ENCODE measurements around the gene SLC20A1. TPM values are rescaled to one million over a fixed set of nuclear protein-coding genes. Genes with fewer than 3 reads are reported as not detected.

The SLC20A1 gene
- total RNA-seq, 4 donors from 2014 or later, result 9.4 to 173 (median 148) TPM

DNA sequence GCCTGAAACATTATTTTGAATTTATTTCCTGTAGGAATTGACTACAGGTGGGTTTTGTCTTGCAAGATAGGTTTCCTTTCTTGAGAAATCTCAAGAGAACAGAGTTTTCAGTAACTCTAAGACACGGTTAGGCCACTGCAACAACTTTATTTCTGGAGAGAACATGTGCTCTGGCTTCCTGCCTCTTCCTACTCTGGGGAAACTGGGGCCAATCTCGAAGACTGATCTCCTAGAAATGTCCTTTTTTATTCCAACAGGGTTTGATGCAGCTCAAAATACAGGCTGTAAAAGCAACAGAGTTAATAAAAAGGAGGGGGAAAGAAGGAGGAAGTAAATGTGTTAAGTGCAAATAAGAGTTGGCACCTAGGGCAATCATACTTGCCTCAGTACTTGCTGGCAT lies 4.0 kb upstream of the SLC20A1 start:
- H3K27me3 ChIP-seq, result no peaks in the 10 kb centered on the region
- no peak overlapping the region for H3K4me3 ChIP-seq
- in situ Hi-C loops (cut with MboI; ENCODE audit: low pct_ligation_motif_present in 1 of 4, low pct_unique_long_range_greater_than_20kb in 1 of 4, low sequenced_read_pairs in 3 of 4) (no loop called here), intact Hi-C loops (cut with DNase I; ENCODE audit: low total_unique reads) (no loop called here)
- no peaks in the 10 kb centered on the region for H3K9me3 ChIP-seq
- H3K27ac ChIP-seq, result peak overlapping the region in 1 of 4 donors; percentile 9
- peaks cover 6 to 59% (median 18%) of the 10 kb centered on the region in 4 donors for H3K4me1 ChIP-seq
- TF ChIP-seq EP300 (IDR thresholded peaks at IDR 0.05; ENCODE audit: low read depth), result no peak
- TF ChIP-seq, protein P1, sequence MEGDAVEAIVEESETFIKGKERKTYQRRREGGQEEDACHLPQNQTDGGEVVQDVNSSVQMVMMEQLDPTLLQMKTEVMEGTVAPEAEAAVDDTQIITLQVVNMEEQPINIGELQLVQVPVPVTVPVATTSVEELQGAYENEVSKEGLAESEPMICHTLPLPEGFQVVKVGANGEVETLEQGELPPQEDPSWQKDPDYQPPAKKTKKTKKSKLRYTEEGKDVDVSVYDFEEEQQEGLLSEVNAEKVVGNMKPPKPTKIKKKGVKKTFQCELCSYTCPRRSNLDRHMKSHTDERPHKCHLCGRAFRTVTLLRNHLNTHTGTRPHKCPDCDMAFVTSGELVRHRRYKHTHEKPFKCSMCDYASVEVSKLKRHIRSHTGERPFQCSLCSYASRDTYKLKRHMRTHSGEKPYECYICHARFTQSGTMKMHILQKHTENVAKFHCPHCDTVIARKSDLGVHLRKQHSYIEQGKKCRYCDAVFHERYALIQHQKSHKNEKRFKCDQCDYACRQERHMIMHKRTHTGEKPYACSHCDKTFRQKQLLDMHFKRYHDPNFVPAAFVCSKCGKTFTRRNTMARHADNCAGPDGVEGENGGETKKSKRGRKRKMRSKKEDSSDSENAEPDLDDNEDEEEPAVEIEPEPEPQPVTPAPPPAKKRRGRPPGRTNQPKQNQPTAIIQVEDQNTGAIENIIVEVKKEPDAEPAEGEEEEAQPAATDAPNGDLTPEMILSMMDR (IDR thresholded peaks at IDR 0.05), result no peak
- TF ChIP-seq POLR2A (IDR thresholded peaks at IDR 0.05), result no peak
- TF ChIP-seq POLR2AphosphoS5 (IDR thresholded peaks at IDR 0.05), result no peak
- WGBS, 2 donors (ENCODE audit: low coverage in 1 of 2), result 0 to 23% methylated on average over 1 to 2 of the region's 2 CpGs
- DNase-seq, result no peak
- no peaks in the 10 kb centered on the region for H3K36me3 ChIP-seq

DNA sequence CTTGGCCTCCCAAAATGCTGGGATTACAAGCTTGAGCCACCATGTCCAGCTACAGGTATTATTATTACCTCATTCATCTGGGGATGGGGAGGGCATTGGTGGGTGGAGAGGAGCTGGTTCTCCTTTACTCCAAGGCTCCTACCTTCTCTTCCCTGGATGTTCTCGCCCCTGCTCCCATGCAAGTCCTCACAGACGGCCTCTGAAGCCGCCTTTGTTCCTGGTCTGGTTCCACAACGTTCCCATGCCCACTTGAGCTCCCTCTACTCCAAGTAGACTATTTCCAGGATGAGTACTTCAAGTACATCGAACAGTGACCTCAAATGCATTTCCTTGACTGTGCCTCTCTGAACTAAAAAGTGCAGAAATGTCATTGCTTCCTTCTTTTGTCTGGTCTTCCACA lies 3.2 kb upstream of the SLC20A1 start:
- Histone ChIP-seq H3K4me1 (peaks cover 6 to 62% (median 26%) of the 10 kb centered on the region in 4 donors), H3K27ac (no peak overlapping the region), H3K4me3 (no peak overlapping the region), H3K36me3 (peaks cover 0 to 2% (median 0%) of the 10 kb centered on the region in 4 donors), H3K27me3 (no peaks in the 10 kb centered on the region), H3K9me3 (no peaks in the 10 kb centered on the region)
- DNase-seq, result no peak
- in situ Hi-C loops (cut with MboI; ENCODE audit: low pct_ligation_motif_present in 1 of 4, low pct_unique_long_range_greater_than_20kb in 1 of 4, low sequenced_read_pairs in 3 of 4), result no loop called here
- intact Hi-C loops (cut with DNase I; ENCODE audit: low total_unique reads), result no loop called here
- WGBS, 2 donors (ENCODE audit: low coverage in 1 of 2), result 94% methylated on average over 5 of the region's 5 CpGs; no CpG with 5 or more reads in 1 of the 2 donors
- TF ChIP-seq EP300 (IDR thresholded peaks at IDR 0.05; ENCODE audit: low read depth) (no peak), POLR2A (IDR thresholded peaks at IDR 0.05) (no peak), POLR2AphosphoS5 (IDR thresholded peaks at IDR 0.05) (no peak)
- TF ChIP-seq, protein P1 (IDR thresholded peaks at IDR 0.05), result no peak

DNA sequence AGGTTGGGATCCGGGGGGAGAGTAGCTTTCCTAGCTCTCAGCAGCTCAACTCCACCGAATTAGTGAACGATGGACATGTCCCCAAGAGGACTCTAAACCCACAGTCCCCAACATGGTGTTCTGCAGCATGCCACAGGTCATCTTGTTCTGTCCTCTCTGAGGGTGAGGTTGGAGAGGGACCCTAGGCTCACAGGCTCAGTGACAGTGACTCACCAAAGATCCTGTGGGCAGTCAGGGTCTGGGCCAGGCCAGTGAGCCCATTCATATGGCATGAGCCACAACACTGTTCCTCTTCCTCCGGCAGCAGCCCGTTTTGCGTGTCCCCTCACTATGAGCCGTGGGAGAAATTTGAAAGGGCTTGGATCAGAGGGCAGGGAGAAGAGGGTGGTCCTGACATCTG lies 2.8 kb upstream of the SLC20A1 start:
- TF ChIP-seq EP300 (IDR thresholded peaks at IDR 0.05; ENCODE audit: low read depth) (no peak), POLR2A (IDR thresholded peaks at IDR 0.05) (no peak), POLR2AphosphoS5 (IDR thresholded peaks at IDR 0.05) (no peak)
- TF ChIP-seq, protein P1 (IDR thresholded peaks at IDR 0.05), result no peak
- no peak overlapping the region for H3K4me3 ChIP-seq
- peak overlapping the region in 2 of 4 donors; percentile 99 to 100 for H3K27ac ChIP-seq
- 92% methylated on average over 7 of the region's 7 CpGs; no CpG with 5 or more reads in 1 of the 2 donors for WGBS, 2 donors (ENCODE audit: low coverage in 1 of 2)
- peaks cover 6 to 64% (median 28%) of the 10 kb centered on the region in 4 donors for H3K4me1 ChIP-seq
- H3K27me3 ChIP-seq, result no peaks in the 10 kb centered on the region
- H3K9me3 ChIP-seq, result no peaks in the 10 kb centered on the region
- no peak for DNase-seq
- intact Hi-C loops (cut with DNase I; ENCODE audit: low total_unique reads) (no loop called here), in situ Hi-C loops (cut with MboI; ENCODE audit: low pct_ligation_motif_present in 1 of 4, low pct_unique_long_range_greater_than_20kb in 1 of 4, low sequenced_read_pairs in 3 of 4) (no loop called here)
- peaks cover 0 to 6% (median under 1%) of the 10 kb centered on the region in 4 donors for H3K36me3 ChIP-seq

DNA sequence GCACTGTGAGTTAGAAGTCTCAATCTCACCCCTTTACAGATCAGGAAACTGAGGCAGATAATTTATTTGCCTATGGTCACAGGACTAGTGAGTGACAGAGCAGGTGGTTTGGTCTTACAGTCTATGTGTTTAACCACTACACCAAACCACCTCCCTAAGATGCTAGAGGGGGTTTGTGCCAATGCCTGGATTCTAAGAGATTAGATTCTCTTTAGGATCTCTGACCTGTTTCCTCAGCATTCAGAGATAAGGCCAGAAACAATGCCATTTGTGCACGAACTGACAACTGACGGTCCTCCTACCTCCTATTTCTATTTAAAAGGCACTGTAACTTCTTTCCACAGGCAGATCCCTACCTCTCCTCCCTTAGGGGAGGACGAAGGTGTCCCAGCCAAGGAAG lies 2.3 kb upstream of the SLC20A1 start:
- in situ Hi-C loops (cut with MboI; ENCODE audit: low pct_ligation_motif_present in 1 of 4, low pct_unique_long_range_greater_than_20kb in 1 of 4, low sequenced_read_pairs in 3 of 4), result no loop called here
- H3K9me3 ChIP-seq, result no peaks in the 10 kb centered on the region
- peaks cover 0 to 11% (median 3%) of the 10 kb centered on the region in 4 donors for H3K36me3 ChIP-seq
- peak overlapping the region; percentile 99 to 100 (median 100) for H3K27ac ChIP-seq
- no peak for DNase-seq
- TF ChIP-seq POLR2AphosphoS5 (IDR thresholded peaks at IDR 0.05) (no peak), EP300 (IDR thresholded peaks at IDR 0.05; ENCODE audit: low read depth) (no peak), POLR2A (IDR thresholded peaks at IDR 0.05) (no peak)
- TF ChIP-seq, protein P1 (IDR thresholded peaks at IDR 0.05), result no peak
- intact Hi-C loops (cut with DNase I; ENCODE audit: low total_unique reads), result no loop called here
- H3K4me1 ChIP-seq, result peaks cover 6 to 65% (median 30%) of the 10 kb centered on the region in 4 donors
- WGBS, 2 donors (ENCODE audit: low coverage in 1 of 2), result 82% methylated on average over 3 of the region's 3 CpGs; no CpG with 5 or more reads in 1 of the 2 donors
- no peak overlapping the region for H3K4me3 ChIP-seq
- H3K27me3 ChIP-seq, result no peaks in the 10 kb centered on the region
